Fibroblast of villous mesenchyme (primary cell): ENCODE data around the gene DPF3. TPM values are rescaled to one million over a fixed set of nuclear protein-coding genes. Genes with fewer than 3 reads are reported as not detected.

Experiments
- DNase-seq: peaks from one replicate; pipeline ENCODE4 v3.0.0-alpha.2; 2010; ENCODE audit warnings: low read depth
- H3K4me3 ChIP-seq: 2 replicates; pipeline ENCODE4 v1.5.1; 2011; ENCODE audit warnings: low read depth, mild to moderate bottlenecking, low read length
- total RNA-seq: library from RNA; depleted of rRNA; stranded (reverse); fragments of >200 nt; gene quantifications from 2 replicates; pipeline ENCODE4 v1.2.3, GENCODE V29; 2012
- TF ChIP-seq, protein P1 (sequence below): IDR thresholded peaks from 2 replicates; pipeline ENCODE4 v1.5.1; 2012; ENCODE audit warnings: low read depth, mild to moderate bottlenecking, low read length; ENCODE audit not compliant: insufficient read depth

DPF3 gene
- total RNA-seq, 1 donor: 10.4 TPM

DNA sequence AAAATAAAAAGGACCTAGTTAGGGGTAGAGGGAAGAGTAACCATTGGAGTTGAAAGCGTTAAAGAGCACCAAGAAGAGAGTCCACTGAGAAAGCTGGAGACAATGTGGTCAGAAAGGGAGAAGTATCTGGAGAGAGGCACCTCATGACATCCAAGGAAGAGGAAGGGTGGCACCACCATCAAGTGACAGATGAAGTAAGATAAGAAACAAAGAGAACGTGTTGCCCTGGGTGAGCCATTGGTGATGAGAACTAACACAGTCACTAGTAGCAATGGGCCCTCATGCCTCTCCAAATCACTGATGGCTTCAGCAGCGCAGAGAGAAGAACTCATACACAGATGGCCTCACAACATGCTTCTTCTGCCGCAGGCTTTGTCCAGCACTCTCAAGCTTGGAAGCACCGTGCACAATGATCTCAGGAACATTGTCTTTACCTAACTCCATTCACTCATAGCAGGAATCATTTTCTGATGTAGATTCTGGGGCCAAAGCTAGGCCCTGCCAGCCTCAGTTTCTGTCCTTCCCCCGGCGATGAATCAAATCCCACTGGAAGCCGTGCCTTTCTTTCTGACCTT is 252.9 kb downstream of the DPF3 start:
- no peak overlapping the region for H3K4me3 ChIP-seq
- TF ChIP-seq, protein P1, sequence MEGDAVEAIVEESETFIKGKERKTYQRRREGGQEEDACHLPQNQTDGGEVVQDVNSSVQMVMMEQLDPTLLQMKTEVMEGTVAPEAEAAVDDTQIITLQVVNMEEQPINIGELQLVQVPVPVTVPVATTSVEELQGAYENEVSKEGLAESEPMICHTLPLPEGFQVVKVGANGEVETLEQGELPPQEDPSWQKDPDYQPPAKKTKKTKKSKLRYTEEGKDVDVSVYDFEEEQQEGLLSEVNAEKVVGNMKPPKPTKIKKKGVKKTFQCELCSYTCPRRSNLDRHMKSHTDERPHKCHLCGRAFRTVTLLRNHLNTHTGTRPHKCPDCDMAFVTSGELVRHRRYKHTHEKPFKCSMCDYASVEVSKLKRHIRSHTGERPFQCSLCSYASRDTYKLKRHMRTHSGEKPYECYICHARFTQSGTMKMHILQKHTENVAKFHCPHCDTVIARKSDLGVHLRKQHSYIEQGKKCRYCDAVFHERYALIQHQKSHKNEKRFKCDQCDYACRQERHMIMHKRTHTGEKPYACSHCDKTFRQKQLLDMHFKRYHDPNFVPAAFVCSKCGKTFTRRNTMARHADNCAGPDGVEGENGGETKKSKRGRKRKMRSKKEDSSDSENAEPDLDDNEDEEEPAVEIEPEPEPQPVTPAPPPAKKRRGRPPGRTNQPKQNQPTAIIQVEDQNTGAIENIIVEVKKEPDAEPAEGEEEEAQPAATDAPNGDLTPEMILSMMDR: no peak
- no peak for DNase-seq

DNA sequence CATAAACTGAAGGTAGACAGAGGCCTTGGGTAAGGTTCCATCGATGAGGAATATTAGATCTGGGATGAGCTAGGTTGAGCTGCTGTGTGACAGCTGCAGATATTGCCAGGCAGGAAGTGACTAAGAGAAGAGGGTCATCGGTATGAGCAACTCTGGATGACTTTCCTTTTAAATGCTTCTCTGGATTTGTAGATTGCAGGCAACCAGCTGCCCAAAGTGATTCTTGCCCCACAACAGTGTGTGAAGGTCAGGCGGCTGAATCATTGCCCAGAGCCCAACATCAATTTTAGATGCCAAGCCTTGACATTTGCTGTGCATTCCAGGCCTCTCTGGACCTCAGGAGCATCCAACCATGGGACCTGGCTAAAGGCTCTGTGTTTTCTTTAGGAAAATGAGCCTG is 255.9 kb downstream of the DPF3 start:
- TF ChIP-seq, protein P1: no peak
- peak; percentile 74 for DNase-seq
- H3K4me3 ChIP-seq: no peak overlapping the region

GRCh38 chr14:72636871-72637270 is 257.0 kb downstream of the DPF3 start:
- H3K4me3 ChIP-seq: no peak overlapping the region
- no peak for DNase-seq
- TF ChIP-seq, protein P1: no peak

DNA sequence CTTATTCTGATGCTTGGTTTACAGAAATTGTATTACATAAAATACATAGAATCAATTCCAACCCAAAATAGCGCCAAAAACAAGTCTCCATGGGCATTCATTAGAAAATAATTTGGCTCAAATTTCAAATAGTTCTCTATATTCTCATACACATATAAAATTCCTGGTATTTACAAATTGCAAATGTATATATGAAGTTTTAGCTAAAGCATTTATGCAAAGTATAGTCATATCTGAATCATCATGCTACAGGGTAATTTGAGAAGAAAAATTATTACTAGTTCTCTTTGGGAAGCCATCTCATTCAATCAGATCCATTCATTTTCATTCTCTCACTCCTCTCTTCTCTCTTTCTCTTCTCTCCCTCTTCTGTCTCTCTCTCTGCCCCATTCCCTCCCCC is 257.8 kb downstream of the DPF3 start:
- no peak for DNase-seq
- TF ChIP-seq, protein P1: no peak
- no peak overlapping the region for H3K4me3 ChIP-seq

GRCh38 chr14:72634691-72635616 is 258.9 kb downstream of the DPF3 start:
- DNase-seq: no peak
- TF ChIP-seq, protein P1: no peak
- no peak overlapping the region for H3K4me3 ChIP-seq

- no peak overlapping the region for H3K4me3 ChIP-seq
- DNase-seq: no peak
- TF ChIP-seq, protein P1: no peak
Observed at GRCh38 chr14:72633551-72633950, 260.4 kb downstream of the DPF3 start.
